NCI-H1436 (cell line): Measurements from ENCODE around the gene CHST15.
A peak's percentile ranks its signal among the peaks of the same experiment; 100 is the strongest.
"Not testable (repeated sequence)": the region's sequence is repeated elsewhere in the genome, so short reads cannot be mapped to it uniquely, and the experiment has no call there.

Source experiments
- DNase-seq: peaks from one replicate; lab custom pipeline; 2025; lab: John Stamatoyannopoulos, UW

The CHST15 gene

GRCh38 chr10:124124123-124124768 lies 30.8 kb upstream of the CHST15 start:
- no peak for DNase-seq

DNA sequence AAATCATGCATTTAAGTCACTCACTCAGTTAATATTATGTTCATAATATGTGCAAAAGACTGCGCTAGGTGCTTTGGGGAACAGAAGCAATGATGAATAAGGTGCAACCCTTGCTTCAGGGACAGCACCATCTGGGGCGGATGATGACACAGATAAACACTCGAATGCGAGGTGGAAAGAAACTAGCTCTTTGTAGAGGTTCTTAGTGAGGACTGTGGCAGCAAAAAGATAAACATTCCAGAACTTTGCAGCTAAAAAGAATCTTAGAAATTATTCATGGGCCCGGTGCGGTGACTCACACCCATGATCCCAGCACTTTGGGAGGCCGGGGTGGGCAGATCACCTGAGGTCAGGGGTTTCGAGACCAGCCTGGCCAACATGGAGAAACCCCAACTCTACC lies 29.8 kb upstream of the CHST15 start:
- DNase-seq = no peak

- DNase-seq = no peak
Observed at GRCh38 chr10:124122211-124122610, 28.8 kb upstream of the CHST15 start.

DNA sequence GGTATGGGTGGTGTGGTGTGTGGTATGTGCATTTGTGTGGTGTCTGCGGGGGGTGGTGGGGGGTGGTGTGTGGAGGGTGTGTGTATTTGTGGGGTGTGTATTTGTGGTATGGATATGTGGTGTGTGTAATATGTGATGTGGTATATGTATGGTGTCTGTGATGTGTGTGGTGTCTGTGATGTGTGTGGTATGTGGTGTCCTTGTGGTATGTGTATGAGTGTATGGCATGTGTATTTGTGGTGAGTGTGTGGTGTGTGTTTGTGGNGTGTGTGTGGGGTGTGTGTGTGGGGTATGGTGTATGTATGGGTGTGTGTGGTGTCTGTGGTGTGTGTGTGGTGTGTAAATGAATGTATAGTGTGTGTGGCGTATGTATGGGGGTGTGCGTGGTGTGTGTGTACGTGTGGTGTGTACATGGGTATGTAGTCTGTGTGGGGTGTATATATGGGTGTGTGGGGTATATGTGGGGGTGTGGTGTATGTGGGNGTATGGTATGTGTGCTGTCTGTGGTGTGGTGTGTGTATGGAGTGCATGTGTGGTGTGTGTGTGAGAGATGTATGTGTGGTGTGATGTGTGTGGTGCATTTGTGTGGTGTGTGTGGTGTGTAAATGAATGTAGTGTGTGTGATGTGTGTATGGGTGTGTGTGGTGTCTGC lies 27.1 kb upstream of the CHST15 start:
- DNase-seq = no peak

- no peak for DNase-seq
Observed at GRCh38 chr10:124119946-124120345, 26.5 kb upstream of the CHST15 start.

GRCh38 chr10:124119216-124119615 lies 25.8 kb upstream of the CHST15 start:
- DNase-seq = no peak

- DNase-seq = no peak
Observed at GRCh38 chr10:124117833-124118232, 24.4 kb upstream of the CHST15 start.

- no peak for DNase-seq
Observed at GRCh38 chr10:124117511-124117785, 24.1 kb upstream of the CHST15 start.

DNA sequence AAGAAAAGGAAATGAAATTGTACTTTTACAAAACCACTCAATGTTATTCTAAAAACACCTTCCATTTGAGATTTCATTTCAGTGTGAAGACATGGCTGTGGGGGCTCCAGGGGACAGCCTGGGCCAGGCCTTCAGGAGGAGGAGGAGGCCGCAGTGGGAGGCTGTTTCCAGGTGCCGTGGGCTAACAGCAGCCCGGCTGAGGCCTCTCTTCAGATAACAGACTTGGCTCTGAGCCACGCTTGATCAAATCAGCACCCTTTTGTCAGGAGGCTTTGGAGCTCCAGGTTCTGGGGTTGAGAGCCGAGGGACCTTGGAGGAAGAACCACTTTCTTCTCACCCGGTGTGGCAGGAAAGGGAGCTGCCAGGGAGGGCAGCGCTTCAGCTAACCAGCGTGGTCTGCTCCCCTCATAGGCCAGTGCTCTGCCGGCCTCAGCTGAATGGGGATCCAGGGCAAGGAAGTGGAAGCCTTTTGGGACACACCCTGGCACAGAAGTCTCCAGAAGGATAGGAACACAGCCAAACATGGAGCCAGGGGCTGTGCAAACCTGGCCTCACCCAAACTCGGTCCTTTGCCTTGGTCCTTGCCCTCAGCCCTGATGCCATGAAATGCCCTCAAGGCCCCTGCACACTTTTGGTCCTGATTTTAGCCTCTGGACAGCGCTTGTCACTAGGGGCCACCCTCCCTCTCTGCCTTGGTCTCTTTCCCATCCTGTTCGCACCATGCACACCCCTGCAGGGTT lies 23.5 kb upstream of the CHST15 start:
- DNase-seq = peak; percentile 68

GRCh38 chr10:124114696-124115095 lies 21.3 kb upstream of the CHST15 start:
- DNase-seq = no peak

DNA sequence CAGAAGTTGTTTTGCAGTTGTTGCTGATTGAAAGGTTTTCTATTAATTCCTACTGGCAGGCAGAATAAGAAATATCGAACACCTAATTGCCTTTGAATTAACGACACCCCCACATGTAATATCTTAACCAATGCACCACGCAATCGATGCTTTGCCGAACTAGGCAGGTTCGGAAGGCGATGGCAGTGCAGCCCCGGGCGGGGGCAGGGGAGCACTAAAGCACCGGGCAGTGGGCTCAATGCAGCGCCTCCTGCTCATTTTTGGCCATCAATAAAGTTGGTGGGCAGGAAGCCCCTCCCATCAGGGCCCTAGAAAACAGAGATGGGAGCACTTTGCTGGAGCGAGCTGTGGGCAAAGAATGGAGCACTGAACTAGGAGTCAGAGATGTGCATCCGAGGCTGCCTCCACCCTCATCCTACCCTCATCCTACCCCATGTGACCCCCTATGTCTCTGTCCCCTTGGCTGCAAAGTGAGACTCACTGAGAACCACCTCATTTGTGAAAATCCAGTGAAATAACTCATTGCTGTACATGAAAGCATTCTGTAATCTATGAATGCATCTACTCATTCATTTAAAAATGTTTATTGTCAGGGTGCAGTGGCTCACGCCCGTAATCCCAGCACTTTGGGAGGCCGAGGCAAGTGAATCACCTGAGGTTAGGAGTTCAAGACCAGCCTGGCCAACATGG lies 19.6 kb upstream of the CHST15 start:
- no peak for DNase-seq

- DNase-seq = no peak
Observed at GRCh38 chr10:124110882-124111281, 17.5 kb upstream of the CHST15 start.

DNA sequence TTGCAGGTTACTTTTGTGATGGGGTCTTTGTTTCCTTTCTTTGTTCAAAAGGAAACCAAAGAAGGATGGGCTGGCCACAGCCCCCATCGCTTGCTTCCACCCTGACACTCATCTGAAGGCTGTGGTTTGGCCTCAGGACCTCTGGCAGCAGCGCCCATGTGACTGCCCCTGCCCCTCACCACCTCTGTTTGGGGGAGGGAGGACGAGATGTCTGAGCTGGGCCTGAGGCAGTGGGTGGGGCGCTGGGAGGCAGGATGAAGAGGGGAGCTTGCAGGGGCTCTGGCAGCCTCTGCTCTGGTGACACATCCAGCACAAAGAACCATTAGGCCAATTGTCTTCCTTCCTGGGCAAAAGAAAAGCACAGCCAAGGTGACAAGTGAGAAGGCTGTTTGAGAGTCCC lies 15.9 kb upstream of the CHST15 start:
- DNase-seq = no peak

GRCh38 chr10:124107072-124107471 lies 13.7 kb upstream of the CHST15 start:
- no peak for DNase-seq

DNA sequence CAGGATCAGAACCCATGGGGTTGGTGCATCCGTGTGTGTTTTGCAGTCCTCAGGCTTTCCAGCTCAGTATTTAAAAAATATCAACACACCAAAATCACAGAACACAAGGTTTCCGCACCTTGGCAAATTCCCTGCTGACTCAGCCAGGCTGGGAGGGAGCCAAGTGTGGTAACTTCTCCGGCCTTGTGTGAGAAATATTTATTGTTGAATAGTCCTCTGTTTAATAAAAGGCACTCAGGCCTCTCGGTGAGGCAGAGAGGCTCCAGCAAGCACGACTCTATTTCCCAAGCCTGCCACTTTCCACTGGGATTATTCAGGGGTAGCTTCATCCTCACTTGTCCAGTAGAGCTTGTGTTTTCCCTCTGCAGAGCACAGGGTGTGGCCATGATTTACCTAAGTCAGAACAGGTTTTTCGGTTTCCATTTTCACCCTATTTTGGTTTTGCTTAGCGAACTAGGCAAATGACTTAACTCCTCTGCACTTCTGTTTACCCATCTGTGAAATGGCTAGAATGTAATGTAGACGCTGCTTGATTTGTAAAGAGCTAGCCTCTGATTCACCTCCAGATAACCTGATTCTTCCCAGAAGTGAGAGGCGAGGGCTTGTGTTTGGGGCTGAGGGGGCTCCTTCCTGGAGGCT lies 13.0 kb upstream of the CHST15 start:
- DNase-seq = no peak

GRCh38 chr10:124105594-124105993 lies 12.2 kb upstream of the CHST15 start:
- DNase-seq = no peak

DNA sequence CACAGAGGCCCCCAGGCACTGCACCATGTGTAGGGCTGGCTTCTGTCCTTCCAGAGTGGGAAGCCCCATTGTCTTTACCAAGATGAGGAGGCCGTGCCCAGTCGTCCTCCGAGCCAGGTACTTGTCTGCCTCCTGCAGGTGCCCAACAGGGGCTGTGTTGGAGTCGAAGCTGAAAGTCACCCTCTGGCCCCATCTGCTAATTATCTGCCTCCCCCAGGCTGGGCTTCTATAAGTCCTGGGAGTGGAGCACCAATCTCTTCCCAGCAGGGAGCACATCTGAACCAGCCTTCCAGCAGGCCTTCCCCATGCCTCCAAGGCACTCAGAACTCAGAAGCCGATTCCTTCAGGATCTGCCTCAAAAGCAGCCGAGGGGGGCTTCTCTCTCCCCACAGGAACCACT lies 11.6 kb upstream of the CHST15 start:
- DNase-seq = no peak

GRCh38 chr10:124104011-124104627 lies 10.7 kb upstream of the CHST15 start:
- no peak for DNase-seq

GRCh38 chr10:124101351-124101750 lies 8.0 kb upstream of the CHST15 start:
- no peak for DNase-seq

DNA sequence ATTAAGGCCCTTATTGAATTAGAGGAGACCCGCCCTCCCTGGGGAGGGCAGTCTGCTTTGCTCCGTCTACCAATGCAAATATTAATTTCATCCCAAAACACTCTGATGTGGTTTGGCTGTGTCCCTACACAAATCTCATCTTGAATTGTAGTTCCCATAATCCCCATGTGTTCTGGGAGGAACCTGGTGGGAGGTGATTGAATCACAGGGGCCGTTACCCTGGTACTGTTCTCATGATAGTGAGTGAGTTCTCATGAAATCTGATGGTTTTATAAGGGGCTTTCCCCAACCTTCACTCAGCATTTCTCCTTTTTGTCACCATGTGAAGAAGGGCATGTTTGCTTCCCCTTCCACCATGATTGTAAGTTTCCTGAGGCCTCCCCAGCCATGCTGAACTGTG lies 7.3 kb upstream of the CHST15 start:
- DNase-seq = not testable (repeated sequence)

DNA sequence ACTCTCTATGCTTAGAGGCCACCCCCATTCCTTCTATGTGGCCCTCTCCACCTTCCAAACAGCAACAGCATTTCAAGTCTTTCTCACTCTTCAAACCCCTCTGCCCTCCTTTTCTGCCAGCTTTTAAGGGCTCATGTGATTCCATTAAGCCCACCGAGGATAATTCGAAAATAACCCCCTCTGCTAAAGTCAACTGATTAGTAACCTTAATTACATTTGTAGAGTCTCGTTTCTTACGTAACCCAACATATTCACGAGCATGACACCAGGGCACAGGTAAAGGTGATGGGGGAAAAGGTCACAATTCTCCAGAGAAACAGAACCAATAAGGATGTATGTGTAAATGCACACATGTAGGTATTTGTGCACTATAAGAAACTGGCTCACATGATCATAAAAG lies 6.7 kb upstream of the CHST15 start:
- DNase-seq = no peak

DNA sequence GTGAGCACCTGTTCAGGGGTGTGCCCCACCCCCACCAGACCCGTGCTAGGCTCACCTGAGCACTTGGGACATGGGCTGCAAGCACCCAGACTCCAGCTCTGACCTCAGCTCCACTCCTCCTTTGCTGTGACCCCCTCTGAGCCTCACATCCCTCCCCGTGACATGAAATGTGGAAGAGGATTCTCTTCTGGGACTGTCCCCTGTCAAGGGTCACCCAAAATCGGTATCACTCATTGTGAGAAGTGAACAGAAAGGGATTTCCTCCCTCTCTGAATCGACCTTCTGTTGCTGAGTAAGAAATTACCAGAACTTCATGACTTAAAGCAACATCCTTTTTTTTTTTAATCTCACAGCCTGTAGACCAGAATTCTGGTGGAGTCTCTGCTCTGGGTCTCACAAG lies 6.2 kb upstream of the CHST15 start:
- no peak for DNase-seq
